Smooth muscle cell of the brain vasculature (primary cell): Measurements from ENCODE around the gene INTS6L.
"Not testable (repeated sequence)": the region's sequence is repeated elsewhere in the genome, so short reads cannot be mapped to it uniquely, and the experiment has no call there.

ENCODE experiments used
- DNase-seq: peaks from one replicate; pipeline ENCODE4 v3.0.0-alpha.2; 2012; ENCODE audit warnings: low read depth, low spot score

INTS6L gene

GRCh38 chrX:135522878-135523693 is 2.6 kb downstream of the INTS6L start:
- no peak for DNase-seq

- no peak for DNase-seq
Observed at GRCh38 chrX:135528254-135528653, 7.8 kb downstream of the INTS6L start.

GRCh38 chrX:135528756-135529155 is 8.3 kb downstream of the INTS6L start:
- DNase-seq, result no peak

- no peak for DNase-seq
Observed at GRCh38 chrX:135530097-135530496, 9.6 kb downstream of the INTS6L start.

GRCh38 chrX:135531813-135532212 is 11.4 kb downstream of the INTS6L start:
- no peak for DNase-seq

GRCh38 chrX:135535077-135535940 is 14.8 kb downstream of the INTS6L start:
- no peak for DNase-seq

GRCh38 chrX:135536877-135537276 is 16.4 kb downstream of the INTS6L start:
- no peak for DNase-seq

- DNase-seq, result no peak
Observed at GRCh38 chrX:135541351-135541750, 20.9 kb downstream of the INTS6L start.

GRCh38 chrX:135543172-135543571 is 22.7 kb downstream of the INTS6L start:
- no peak for DNase-seq

GRCh38 chrX:135543924-135544323 is 23.5 kb downstream of the INTS6L start:
- no peak for DNase-seq

GRCh38 chrX:135544338-135544948 is 24.0 kb downstream of the INTS6L start:
- DNase-seq, result no peak

GRCh38 chrX:135547767-135548166 is 27.3 kb downstream of the INTS6L start:
- DNase-seq, result no peak

- DNase-seq, result no peak
Observed at GRCh38 chrX:135549519-135549918, 29.1 kb downstream of the INTS6L start.

- DNase-seq, result no peak
Observed at GRCh38 chrX:135556055-135556454, 35.6 kb downstream of the INTS6L start.

- DNase-seq, result no peak
Observed at GRCh38 chrX:135557344-135557743, 36.9 kb downstream of the INTS6L start.

- DNase-seq, result no peak
Observed at GRCh38 chrX:135572436-135572835, 52.0 kb downstream of the INTS6L start.

- DNase-seq, result no peak
Observed at GRCh38 chrX:135581496-135581895, 61.0 kb downstream of the INTS6L start.

- DNase-seq, result no peak
Observed at GRCh38 chrX:135585153-135585552, 64.7 kb downstream of the INTS6L start.

GRCh38 chrX:135591871-135592270 is 71.4 kb downstream of the INTS6L start:
- DNase-seq, result no peak

GRCh38 chrX:135594049-135594448 is 73.6 kb downstream of the INTS6L start:
- DNase-seq, result not testable (repeated sequence)

GRCh38 chrX:135594453-135594852 is 74.0 kb downstream of the INTS6L start:
- DNase-seq, result not testable (repeated sequence)

GRCh38 chrX:135595543-135595942 is 75.1 kb downstream of the INTS6L start:
- no peak for DNase-seq
